Measurements from ENCODE around the gene IRX5. TPM values are rescaled to one million over a fixed set of nuclear protein-coding genes. Genes with fewer than 3 reads are reported as not detected.

The IRX5 gene
- total RNA-seq, 2 experiments from 2014 or later: 0.17 TPM; not detected in 1

DNA sequence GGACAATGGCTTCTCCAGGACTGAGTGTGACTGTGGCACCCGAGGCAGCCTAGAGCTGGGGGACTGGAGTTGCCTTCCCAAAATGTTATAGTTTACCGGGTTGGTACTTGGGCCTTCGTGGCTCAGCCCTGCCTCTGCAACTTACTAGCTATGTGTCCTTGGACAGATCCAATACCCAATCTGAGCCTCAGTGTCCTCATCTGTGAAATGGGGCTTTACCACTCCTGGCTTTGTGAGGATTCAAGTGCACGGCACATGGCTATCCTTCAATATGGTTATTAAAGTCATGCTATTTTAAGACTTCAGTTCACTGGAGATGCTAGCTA lies 9.6 kb downstream of the IRX5 start:
- Mint-ChIP-seq H3K9me3 (no peaks in the 10 kb centered on the region), H3K4me1 (ENCODE audit: low read depth) (peaks cover 16% of the 10 kb centered on the region), H3K27ac (no peak overlapping the region), H3K36me3 (no peaks in the 10 kb centered on the region), H3K4me3 (no peak overlapping the region), H3K27me3 (peaks cover 74% of the 10 kb centered on the region)
- ChIA-PET POLR2A (no interaction called here), CTCF (interaction anchor here (1.2 kb wide), 1 partner anchor 9 kb away, joined by 3 read pairs; the partner anchor contains the start of gene IRX5)
- DNase-seq: no peak
- intact Hi-C loops (cut with micrococcal nuclease): no loop called here

- Mint-ChIP-seq H3K4me1 (ENCODE audit: low read depth) (peaks cover 6% of the 10 kb centered on the region), H3K27me3 (peaks cover 63% of the 10 kb centered on the region), H3K9me3 (no peaks in the 10 kb centered on the region), H3K27ac (no peak overlapping the region), H3K4me3 (no peak overlapping the region), H3K36me3 (no peaks in the 10 kb centered on the region)
- CTCF ChIA-PET: no interaction called here
- POLR2A ChIA-PET: no interaction called here
- DNase-seq: no peak
- intact Hi-C loops (cut with micrococcal nuclease): no loop called here
These were observed 11.8 kb downstream of the IRX5 start for GRCh38 chr16:54942353-54942943.

- no peaks in the 10 kb centered on the region for H3K36me3 Mint-ChIP-seq
- H3K27me3 Mint-ChIP-seq: peaks cover 49% of the 10 kb centered on the region
- intact Hi-C loops (cut with micrococcal nuclease): no loop called here
- H3K27ac Mint-ChIP-seq: no peak overlapping the region
- CTCF ChIA-PET: no interaction called here
- H3K4me1 Mint-ChIP-seq (ENCODE audit: low read depth): no peaks in the 10 kb centered on the region
- H3K4me3 Mint-ChIP-seq: no peak overlapping the region
- POLR2A ChIA-PET: no interaction called here
- no peaks in the 10 kb centered on the region for H3K9me3 Mint-ChIP-seq
- no peak for DNase-seq
These were observed 13.3 kb downstream of the IRX5 start for GRCh38 chr16:54944002-54944401.

DNA sequence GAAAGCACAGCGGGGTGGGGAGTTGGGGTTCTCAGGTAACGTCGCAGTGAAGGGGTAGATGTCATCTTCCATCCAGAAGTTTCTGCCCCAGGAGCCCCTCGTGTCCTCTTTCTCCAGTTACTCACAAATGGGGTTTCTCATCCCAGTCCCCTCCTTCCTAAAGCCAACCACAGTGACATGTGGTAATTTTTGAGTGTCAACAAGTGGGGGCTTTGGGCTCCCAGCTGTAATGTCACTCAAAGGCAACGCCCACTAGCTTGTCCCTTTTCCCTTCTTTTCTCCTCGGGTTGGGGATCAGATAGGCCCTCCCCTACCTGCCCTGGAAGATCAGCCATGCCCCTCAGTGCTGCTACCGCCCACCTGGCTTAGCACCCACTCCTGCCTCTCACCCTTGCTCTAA lies 14.4 kb downstream of the IRX5 start:
- peaks cover 43% of the 10 kb centered on the region for H3K27me3 Mint-ChIP-seq
- DNase-seq: no peak
- H3K4me3 Mint-ChIP-seq: no peak overlapping the region
- CTCF ChIA-PET: no interaction called here
- H3K4me1 Mint-ChIP-seq (ENCODE audit: low read depth): no peaks in the 10 kb centered on the region
- H3K36me3 Mint-ChIP-seq: no peaks in the 10 kb centered on the region
- intact Hi-C loops (cut with micrococcal nuclease): no loop called here
- H3K27ac Mint-ChIP-seq: no peak overlapping the region
- H3K9me3 Mint-ChIP-seq: no peaks in the 10 kb centered on the region
- POLR2A ChIA-PET: no interaction called here

DNA sequence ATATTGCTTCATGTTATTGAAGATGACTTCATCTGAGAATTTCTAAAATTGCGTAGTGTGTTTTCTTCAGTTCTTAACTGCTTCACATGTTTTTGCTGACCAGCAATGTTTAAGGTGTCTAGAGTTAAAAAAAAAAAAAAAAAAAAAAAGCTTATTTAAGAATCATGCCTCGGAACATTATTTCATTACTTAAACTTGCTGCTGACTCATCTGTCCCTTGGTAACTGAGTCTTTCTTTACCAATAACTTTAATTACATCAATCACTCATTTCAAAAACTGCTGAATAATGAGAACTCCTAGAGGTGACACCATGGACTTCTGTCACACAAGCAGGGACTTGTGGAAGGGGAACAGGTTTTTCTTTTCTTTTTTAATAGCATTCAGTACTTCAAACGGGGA lies 16.2 kb downstream of the IRX5 start:
- H3K27me3 Mint-ChIP-seq: peaks cover 31% of the 10 kb centered on the region
- H3K4me1 Mint-ChIP-seq (ENCODE audit: low read depth): no peaks in the 10 kb centered on the region
- no peaks in the 10 kb centered on the region for H3K9me3 Mint-ChIP-seq
- H3K27ac Mint-ChIP-seq: no peak overlapping the region
- H3K4me3 Mint-ChIP-seq: no peak overlapping the region
- ChIA-PET CTCF (no interaction called here), POLR2A (no interaction called here)
- H3K36me3 Mint-ChIP-seq: no peaks in the 10 kb centered on the region
- intact Hi-C loops (cut with micrococcal nuclease): no loop called here
- no peak for DNase-seq

DNA sequence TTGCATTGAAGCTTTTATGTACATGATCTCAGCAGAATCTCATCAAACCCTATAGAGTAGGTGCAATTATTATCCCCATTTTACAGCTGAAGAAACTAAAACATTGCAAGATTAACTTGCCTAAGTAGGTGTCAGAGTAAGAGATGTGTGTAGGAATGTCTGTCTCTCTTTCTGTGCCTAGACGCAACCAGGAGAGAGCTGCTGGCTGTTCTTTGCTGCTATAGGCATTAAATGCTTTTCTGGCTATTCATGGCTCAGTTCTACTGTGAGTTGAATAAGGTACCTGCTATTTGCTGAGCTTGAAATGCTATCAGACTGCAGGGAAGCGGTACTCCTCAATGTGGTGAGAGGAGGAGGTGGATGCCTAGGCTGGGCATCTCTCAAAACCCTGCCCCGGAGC lies 17.0 kb downstream of the IRX5 start:
- no peak for DNase-seq
- intact Hi-C loops (cut with micrococcal nuclease): no loop called here
- CTCF ChIA-PET: no interaction called here
- H3K9me3 Mint-ChIP-seq: no peaks in the 10 kb centered on the region
- H3K27me3 Mint-ChIP-seq: peaks cover 33% of the 10 kb centered on the region
- no peaks in the 10 kb centered on the region for H3K36me3 Mint-ChIP-seq
- H3K4me3 Mint-ChIP-seq: no peak overlapping the region
- H3K4me1 Mint-ChIP-seq (ENCODE audit: low read depth): no peaks in the 10 kb centered on the region
- H3K27ac Mint-ChIP-seq: no peak overlapping the region
- POLR2A ChIA-PET: no interaction called here

DNA sequence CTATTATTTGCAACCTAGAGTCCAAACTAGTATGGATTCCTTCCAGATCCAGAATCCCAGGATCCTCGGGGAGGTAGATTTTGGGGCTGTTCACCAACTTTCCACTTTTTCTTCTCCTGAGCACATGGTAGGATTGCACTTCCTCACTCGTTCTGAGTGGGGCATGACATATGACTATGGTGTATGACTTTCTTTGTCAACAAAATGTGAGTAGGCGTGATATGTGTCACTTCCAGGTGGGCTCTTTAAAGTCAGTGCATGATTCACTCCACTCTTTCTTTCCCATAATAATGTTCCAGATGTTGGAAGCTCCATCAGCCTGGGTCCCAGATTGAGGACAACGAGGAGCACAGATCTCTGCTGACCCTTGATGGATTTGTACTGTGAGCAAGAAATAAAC lies 21.5 kb downstream of the IRX5 start:
- H3K27ac Mint-ChIP-seq: no peak overlapping the region
- CTCF ChIA-PET: no interaction called here
- no peaks in the 10 kb centered on the region for H3K4me1 Mint-ChIP-seq (ENCODE audit: low read depth)
- H3K36me3 Mint-ChIP-seq: no peaks in the 10 kb centered on the region
- POLR2A ChIA-PET: no interaction called here
- no peak for DNase-seq
- H3K27me3 Mint-ChIP-seq: peaks cover 16% of the 10 kb centered on the region
- H3K9me3 Mint-ChIP-seq: peaks cover 2% of the 10 kb centered on the region
- H3K4me3 Mint-ChIP-seq: no peak overlapping the region
- intact Hi-C loops (cut with micrococcal nuclease): loop anchor here (10.0 kb wide), 1 partner anchor 317 kb away; no protein-coding TSS in a partner anchor

DNA sequence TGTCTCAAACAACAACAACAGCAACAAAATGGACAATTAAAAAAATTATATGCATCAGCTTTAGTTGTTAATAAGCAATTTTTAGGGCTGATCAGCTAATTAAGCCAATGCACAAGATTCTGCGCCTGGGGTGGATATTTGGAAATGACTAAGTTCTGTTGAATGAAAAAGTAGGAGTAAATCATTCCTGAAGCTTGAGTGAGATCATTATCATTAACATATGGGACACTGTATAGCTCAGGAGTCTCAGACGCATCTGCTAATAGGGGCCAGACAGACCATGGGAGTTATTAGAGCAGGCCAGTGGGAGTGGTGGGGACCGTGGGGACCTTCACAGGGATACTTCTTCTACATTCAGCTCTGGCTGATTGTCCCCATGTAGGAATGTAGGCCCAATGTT lies 22.8 kb downstream of the IRX5 start:
- no peak for DNase-seq
- Mint-ChIP-seq H3K27me3 (peaks cover 16% of the 10 kb centered on the region), H3K36me3 (no peaks in the 10 kb centered on the region), H3K4me3 (no peak overlapping the region), H3K9me3 (peaks cover 2% of the 10 kb centered on the region), H3K4me1 (ENCODE audit: low read depth) (no peaks in the 10 kb centered on the region), H3K27ac (no peak overlapping the region)
- CTCF ChIA-PET: interaction anchor here (0.7 kb wide), 1 partner anchor 1538 kb away, joined by 4 read pairs; no protein-coding TSS in a partner anchor
- intact Hi-C loops (cut with micrococcal nuclease): loop anchor here (10.0 kb wide), 1 partner anchor 319 kb away; no protein-coding TSS in a partner anchor
- POLR2A ChIA-PET: no interaction called here

- H3K27me3 Mint-ChIP-seq: peaks cover 14% of the 10 kb centered on the region
- H3K4me1 Mint-ChIP-seq (ENCODE audit: low read depth): no peaks in the 10 kb centered on the region
- H3K4me3 Mint-ChIP-seq: no peak overlapping the region
- no peak overlapping the region for H3K27ac Mint-ChIP-seq
- peaks cover 2% of the 10 kb centered on the region for H3K9me3 Mint-ChIP-seq
- no peak for DNase-seq
- intact Hi-C loops (cut with micrococcal nuclease): loop anchor here (10.0 kb wide), 1 partner anchor 319 kb away; no protein-coding TSS in a partner anchor
- POLR2A ChIA-PET: no interaction called here
- no peaks in the 10 kb centered on the region for H3K36me3 Mint-ChIP-seq
- CTCF ChIA-PET: no interaction called here
These were observed 23.6 kb downstream of the IRX5 start for GRCh38 chr16:54954220-54954619.

GRCh38 chr16:54955757-54956156 lies 25.1 kb downstream of the IRX5 start:
- no peak overlapping the region for H3K4me3 Mint-ChIP-seq
- DNase-seq: no peak
- H3K4me1 Mint-ChIP-seq (ENCODE audit: low read depth): no peaks in the 10 kb centered on the region
- CTCF ChIA-PET: no interaction called here
- peaks cover 2% of the 10 kb centered on the region for H3K9me3 Mint-ChIP-seq
- intact Hi-C loops (cut with micrococcal nuclease): loop anchor here (10.0 kb wide), 1 partner anchor 321 kb away; no protein-coding TSS in a partner anchor
- peaks cover 7% of the 10 kb centered on the region for H3K27me3 Mint-ChIP-seq
- H3K36me3 Mint-ChIP-seq: no peaks in the 10 kb centered on the region
- no peak overlapping the region for H3K27ac Mint-ChIP-seq
- POLR2A ChIA-PET: no interaction called here

- intact Hi-C loops (cut with micrococcal nuclease): loop anchor here (10.0 kb wide), 1 partner anchor 323 kb away; no protein-coding TSS in a partner anchor
- CTCF ChIA-PET: interaction anchor here (1.3 to 2.2 kb wide), 2 partner anchors 9 to 1066 kb away, joined by 5 read pairs; no protein-coding TSS in a partner anchor
- Mint-ChIP-seq H3K4me3 (no peak overlapping the region), H3K36me3 (no peaks in the 10 kb centered on the region), H3K4me1 (ENCODE audit: low read depth) (no peaks in the 10 kb centered on the region), H3K27me3 (peaks cover 3% of the 10 kb centered on the region), H3K27ac (no peak overlapping the region), H3K9me3 (peaks cover 2% of the 10 kb centered on the region)
- POLR2A ChIA-PET: no interaction called here
- DNase-seq: peak; percentile 46
These were observed 26.9 kb downstream of the IRX5 start for GRCh38 chr16:54957403-54958166.

DNA sequence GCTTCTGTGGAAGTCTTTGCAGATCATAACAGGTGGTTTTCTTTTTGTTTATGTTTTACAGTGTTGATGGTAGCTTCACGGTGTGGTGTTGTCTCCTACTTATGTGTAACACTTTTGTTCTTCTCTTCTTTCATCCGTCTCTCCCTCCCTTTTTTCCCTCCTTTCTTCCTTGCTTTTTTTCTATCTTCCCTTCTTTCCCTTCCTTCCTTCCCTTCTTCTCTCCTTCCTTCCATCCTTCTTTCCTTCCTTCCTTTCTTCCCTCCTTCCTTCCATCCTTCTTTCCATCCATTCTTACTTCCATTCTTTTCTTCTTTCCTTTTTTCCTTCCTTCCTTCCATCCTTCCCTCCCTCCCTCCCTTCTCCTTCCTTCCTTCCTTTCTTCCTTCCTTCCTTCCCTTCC lies 31.4 kb downstream of the IRX5 start:
- Mint-ChIP-seq H3K9me3 (no peaks in the 10 kb centered on the region), H3K4me1 (ENCODE audit: low read depth) (no peaks in the 10 kb centered on the region), H3K27me3 (peaks cover 6% of the 10 kb centered on the region), H3K36me3 (no peaks in the 10 kb centered on the region), H3K4me3 (no peak overlapping the region), H3K27ac (no peak overlapping the region)
- CTCF ChIA-PET: no interaction called here
- intact Hi-C loops (cut with micrococcal nuclease): no loop called here
- no peak for DNase-seq
- POLR2A ChIA-PET: no interaction called here

GRCh38 chr16:54964239-54964638 lies 33.6 kb downstream of the IRX5 start:
- Mint-ChIP-seq H3K27me3 (peaks cover 6% of the 10 kb centered on the region), H3K27ac (no peak overlapping the region), H3K4me3 (no peak overlapping the region), H3K9me3 (no peaks in the 10 kb centered on the region), H3K36me3 (no peaks in the 10 kb centered on the region), H3K4me1 (ENCODE audit: low read depth) (no peaks in the 10 kb centered on the region)
- ChIA-PET CTCF (no interaction called here), POLR2A (no interaction called here)
- DNase-seq: no peak
- intact Hi-C loops (cut with micrococcal nuclease): no loop called here
